ENCODE results near the gene LIFR.

- TF ChIP-seq ZNF311 (tag by site-specific recombination; IDR thresholded peaks at IDR 0.05; ENCODE audit: borderline replicate concordance) (no peak), OVOL3 (tag by site-specific recombination; IDR thresholded peaks at IDR 0.05) (no peak), CTCF (tag by site-specific recombination; IDR thresholded peaks at IDR 0.05) (no peak), YY1 (tag by site-specific recombination; IDR thresholded peaks at IDR 0.05) (no peak), MEIS1 (CRISPR knock-in tag; IDR thresholded peaks at IDR 0.05; ENCODE audit: borderline replicate concordance) (no peak), ZNF747 (tag by site-specific recombination; IDR thresholded peaks at IDR 0.05) (no peak)
Observed at GRCh38 chr5:38463634-38464521, 92.6 kb downstream of the LIFR start.
